Neural cell (in vitro differentiated cells): ENCODE data around the gene ESYT2. TPM values are rescaled to one million over a fixed set of nuclear protein-coding genes. Genes with fewer than 3 reads are reported as not detected.

Experiments
- H2AFZ ChIP-seq: fragments of 200-600, 300-800 bp; sonication (generic), shearing (Covaris generic); 2 replicates; pipeline ENCODE4 v1.6.0; 2014; ENCODE audit warnings: low read depth, mild to moderate bottlenecking, antibody characterized with exemption, low read length, moderate library complexity
- H3F3A ChIP-seq: fragments of 200-600 bp; shearing (Covaris generic); 2 replicates; pipeline ENCODE4 v1.6.1; 2016; ENCODE audit warnings: mild to moderate bottlenecking, moderate library complexity, mixed read lengths, antibody characterized with exemption, low read length; ENCODE audit not compliant: insufficient read depth, poor library complexity, severe bottlenecking
- H3K27ac ChIP-seq: fragments of 200-600, 300-800 bp; sonication (generic), shearing (Covaris generic); 2 replicates; pipeline ENCODE4 v1.5.1; 2014; ENCODE audit warnings: mild to moderate bottlenecking, low read length, moderate library complexity
- H3K27me3 ChIP-seq: fragments of 300-800, 200-600 bp; sonication (generic), shearing (Covaris generic); 2 replicates; pipeline ENCODE4 v1.6.0; 2014; ENCODE audit warnings: mild to moderate bottlenecking, low read depth, low read length, moderate library complexity; ENCODE audit not compliant: insufficient read depth
- H3K36me3 ChIP-seq: fragments of 300-800, 200-600 bp; sonication (generic), shearing (Covaris generic); 2 replicates; pipeline ENCODE4 v1.5.1; 2014; ENCODE audit warnings: mild to moderate bottlenecking, antibody characterized with exemption, low read length, moderate library complexity; ENCODE audit not compliant: insufficient read depth
- H3K4me2 ChIP-seq: fragments of 300-800, 200-600 bp; sonication (generic), shearing (Covaris generic); 2 replicates; pipeline ENCODE4 v1.6.0; 2014; ENCODE audit warnings: mild to moderate bottlenecking, low read length
- H3K4me3 ChIP-seq: fragments of 300-800, 200-600 bp; sonication (generic), shearing (Covaris generic); 2 replicates; pipeline ENCODE4 v1.5.1; 2014; ENCODE audit warnings: mild to moderate bottlenecking, low read length, moderate library complexity
- H3K79me2 ChIP-seq: fragments of 200-600 bp; shearing (Covaris generic); replicated peaks from 2 replicates; pipeline ENCODE4 v1.6.0; 2014; ENCODE audit warnings: mild to moderate bottlenecking, low read length, moderate library complexity; ENCODE audit not compliant: insufficient read depth
- H3K9ac ChIP-seq: fragments of 300-800, 200-600 bp; sonication (generic), shearing (Covaris generic); 2 replicates; pipeline ENCODE4 v1.6.1; 2016; ENCODE audit warnings: mild to moderate bottlenecking, low read length, mixed read lengths
- H3K9me2 ChIP-seq: fragments of 200-600 bp; shearing (Covaris generic); 2 replicates; pipeline ENCODE4 v1.6.1; 2016; ENCODE audit warnings: mild to moderate bottlenecking, low read length, mixed read lengths; ENCODE audit not compliant: insufficient read depth
- H3K9me3 ChIP-seq: fragments of 200-600, 300-800 bp; sonication (generic), shearing (Covaris generic); 2 replicates; pipeline ENCODE4 v1.6.1; 2016; ENCODE audit warnings: mild to moderate bottlenecking, mixed run types, low read length, moderate library complexity, mixed read lengths
- H4K20me1 ChIP-seq: fragments of 200-600 bp; shearing (Covaris generic); 2 replicates; pipeline ENCODE4 v1.6.1; 2016; ENCODE audit warnings: mild to moderate bottlenecking, mixed run types; ENCODE audit not compliant: insufficient read depth
- EP300 ChIP-seq: fragments of 450-650 bp; conservative IDR thresholded peaks from 2 replicates; pipeline ENCODE4 v1.6.1; 2014; ENCODE audit warnings: antibody characterized with exemption, mild to moderate bottlenecking, moderate library complexity; ENCODE audit not compliant: poor library complexity, severe bottlenecking
- EZH2 ChIP-seq: fragments of 200-600, 300-800 bp; shearing (Covaris generic), sonication (generic); IDR thresholded peaks from 2 replicates; pipeline ENCODE4 v1.6.1; 2014; ENCODE audit warnings: antibody characterized with exemption, low read length, borderline replicate concordance, mild to moderate bottlenecking; ENCODE audit not compliant: insufficient read depth, poor library complexity, severe bottlenecking
- MXI1 ChIP-seq: fragments of 450-650 bp; conservative IDR thresholded peaks from 2 replicates; pipeline ENCODE4 v1.6.1; 2014; ENCODE audit warnings: antibody characterized with exemption, mild to moderate bottlenecking; ENCODE audit not compliant: poor library complexity, severe bottlenecking
- POLR2AphosphoS5 ChIP-seq: IDR thresholded peaks from 2 replicates; pipeline ENCODE4 v1.6.1; 2012
- RAD21 ChIP-seq: fragments of 450-650 bp; conservative IDR thresholded peaks from 2 replicates; pipeline ENCODE4 v1.6.1; 2014; ENCODE audit warnings: antibody characterized with exemption, mild to moderate bottlenecking, moderate library complexity
- SMC3 ChIP-seq: fragments of 450-650 bp; conservative IDR thresholded peaks from 2 replicates; pipeline ENCODE4 v1.6.1; 2014; ENCODE audit warnings: antibody characterized with exemption, mild to moderate bottlenecking, moderate library complexity; ENCODE audit not compliant: poor library complexity
- TAF1 ChIP-seq: IDR thresholded peaks from 2 replicates; pipeline ENCODE4 v1.6.1; 2012; ENCODE audit warnings: low read depth
- polyA plus RNA-seq: library from polyadenylated mRNA; depleted of rRNA; stranded (reverse); fragments of >200 nt; gene quantifications from 2 replicates; pipeline ENCODE4 v1.2.3, GENCODE V29; 2014
- TF ChIP-seq, protein P1 (sequence below): fragments of 450-650 bp; IDR thresholded peaks from 2 replicates; pipeline ENCODE4 v1.5.1; 2014; ENCODE audit warnings: antibody characterized with exemption, mild to moderate bottlenecking, moderate library complexity; ENCODE audit not compliant: poor library complexity, severe bottlenecking
- TF ChIP-seq, protein P2 (sequence below): IDR thresholded peaks from 2 replicates; pipeline ENCODE4 v1.6.1; 2012; ENCODE audit warnings: borderline replicate concordance

The ESYT2 gene
- polyA plus RNA-seq, 1 donor from 2014 or later = 23.8 TPM

- Histone ChIP-seq H3K27ac (no peak overlapping the region), H3K9me2 (no peaks in the 10 kb centered on the region), H4K20me1 (no peaks in the 10 kb centered on the region), H3K79me2 (no peaks in the 10 kb centered on the region), H3K9ac (no peak overlapping the region), H3K36me3 (no peaks in the 10 kb centered on the region), H3F3A (no peaks in the 10 kb centered on the region), H3K4me2 (no peak overlapping the region), H2AFZ (no peak overlapping the region), H3K27me3 (no peaks in the 10 kb centered on the region), H3K9me3 (no peaks in the 10 kb centered on the region), H3K4me3 (no peak overlapping the region)
- TF ChIP-seq RAD21 = no peak
- TF ChIP-seq, protein P1, sequence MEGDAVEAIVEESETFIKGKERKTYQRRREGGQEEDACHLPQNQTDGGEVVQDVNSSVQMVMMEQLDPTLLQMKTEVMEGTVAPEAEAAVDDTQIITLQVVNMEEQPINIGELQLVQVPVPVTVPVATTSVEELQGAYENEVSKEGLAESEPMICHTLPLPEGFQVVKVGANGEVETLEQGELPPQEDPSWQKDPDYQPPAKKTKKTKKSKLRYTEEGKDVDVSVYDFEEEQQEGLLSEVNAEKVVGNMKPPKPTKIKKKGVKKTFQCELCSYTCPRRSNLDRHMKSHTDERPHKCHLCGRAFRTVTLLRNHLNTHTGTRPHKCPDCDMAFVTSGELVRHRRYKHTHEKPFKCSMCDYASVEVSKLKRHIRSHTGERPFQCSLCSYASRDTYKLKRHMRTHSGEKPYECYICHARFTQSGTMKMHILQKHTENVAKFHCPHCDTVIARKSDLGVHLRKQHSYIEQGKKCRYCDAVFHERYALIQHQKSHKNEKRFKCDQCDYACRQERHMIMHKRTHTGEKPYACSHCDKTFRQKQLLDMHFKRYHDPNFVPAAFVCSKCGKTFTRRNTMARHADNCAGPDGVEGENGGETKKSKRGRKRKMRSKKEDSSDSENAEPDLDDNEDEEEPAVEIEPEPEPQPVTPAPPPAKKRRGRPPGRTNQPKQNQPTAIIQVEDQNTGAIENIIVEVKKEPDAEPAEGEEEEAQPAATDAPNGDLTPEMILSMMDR = no peak
- no peak for TF ChIP-seq MXI1
- TF ChIP-seq TAF1 = no peak
- no peak for TF ChIP-seq EP300
- no peak for TF ChIP-seq SMC3
- TF ChIP-seq, protein P2, sequence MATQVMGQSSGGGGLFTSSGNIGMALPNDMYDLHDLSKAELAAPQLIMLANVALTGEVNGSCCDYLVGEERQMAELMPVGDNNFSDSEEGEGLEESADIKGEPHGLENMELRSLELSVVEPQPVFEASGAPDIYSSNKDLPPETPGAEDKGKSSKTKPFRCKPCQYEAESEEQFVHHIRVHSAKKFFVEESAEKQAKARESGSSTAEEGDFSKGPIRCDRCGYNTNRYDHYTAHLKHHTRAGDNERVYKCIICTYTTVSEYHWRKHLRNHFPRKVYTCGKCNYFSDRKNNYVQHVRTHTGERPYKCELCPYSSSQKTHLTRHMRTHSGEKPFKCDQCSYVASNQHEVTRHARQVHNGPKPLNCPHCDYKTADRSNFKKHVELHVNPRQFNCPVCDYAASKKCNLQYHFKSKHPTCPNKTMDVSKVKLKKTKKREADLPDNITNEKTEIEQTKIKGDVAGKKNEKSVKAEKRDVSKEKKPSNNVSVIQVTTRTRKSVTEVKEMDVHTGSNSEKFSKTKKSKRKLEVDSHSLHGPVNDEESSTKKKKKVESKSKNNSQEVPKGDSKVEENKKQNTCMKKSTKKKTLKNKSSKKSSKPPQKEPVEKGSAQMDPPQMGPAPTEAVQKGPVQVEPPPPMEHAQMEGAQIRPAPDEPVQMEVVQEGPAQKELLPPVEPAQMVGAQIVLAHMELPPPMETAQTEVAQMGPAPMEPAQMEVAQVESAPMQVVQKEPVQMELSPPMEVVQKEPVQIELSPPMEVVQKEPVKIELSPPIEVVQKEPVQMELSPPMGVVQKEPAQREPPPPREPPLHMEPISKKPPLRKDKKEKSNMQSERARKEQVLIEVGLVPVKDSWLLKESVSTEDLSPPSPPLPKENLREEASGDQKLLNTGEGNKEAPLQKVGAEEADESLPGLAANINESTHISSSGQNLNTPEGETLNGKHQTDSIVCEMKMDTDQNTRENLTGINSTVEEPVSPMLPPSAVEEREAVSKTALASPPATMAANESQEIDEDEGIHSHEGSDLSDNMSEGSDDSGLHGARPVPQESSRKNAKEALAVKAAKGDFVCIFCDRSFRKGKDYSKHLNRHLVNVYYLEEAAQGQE = no peak
- no peak for TF ChIP-seq EZH2
- no peak for TF ChIP-seq POLR2AphosphoS5
Observed at GRCh38 chr7:158876984-158877383, 47.7 kb upstream of the ESYT2 start.

DNA sequence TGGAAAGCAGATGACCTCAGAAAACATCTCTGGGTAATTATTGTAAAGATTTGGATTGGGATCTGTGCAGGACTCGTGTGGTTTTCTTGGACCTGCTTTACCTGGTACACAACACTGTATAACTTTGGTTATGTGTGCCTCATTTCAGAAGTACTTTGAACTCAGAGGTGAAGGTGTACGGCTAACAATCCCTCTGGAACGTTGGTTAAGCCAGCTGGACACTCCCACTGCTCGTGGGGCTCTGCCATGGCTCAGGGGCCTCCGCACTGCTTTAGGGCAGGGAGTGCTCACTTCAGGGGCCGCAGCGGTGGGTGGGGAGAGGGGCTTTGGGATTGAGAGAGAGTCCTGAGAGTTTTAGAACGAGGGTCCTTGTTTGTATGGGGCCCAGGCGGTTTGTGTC lies 40.6 kb upstream of the ESYT2 start:
- Histone ChIP-seq H3K9me2 (no peaks in the 10 kb centered on the region), H3K9me3 (no peaks in the 10 kb centered on the region), H3K4me2 (no peak overlapping the region), H3K36me3 (no peaks in the 10 kb centered on the region), H4K20me1 (no peaks in the 10 kb centered on the region), H3F3A (no peaks in the 10 kb centered on the region), H2AFZ (no peak overlapping the region), H3K4me3 (no peak overlapping the region), H3K79me2 (no peaks in the 10 kb centered on the region), H3K27me3 (no peaks in the 10 kb centered on the region), H3K9ac (no peak overlapping the region), H3K27ac (no peak overlapping the region)
- TF ChIP-seq EP300 (no peak), TAF1 (no peak), POLR2AphosphoS5 (no peak), MXI1 (no peak), EZH2 (no peak), SMC3 (no peak), RAD21 (no peak)
- TF ChIP-seq, protein P2 = no peak
- TF ChIP-seq, protein P1 = no peak
